Urinary bladder (tissue), 4 donors: ENCODE results near the gene B4GALT4. TPM values are rescaled to one million over a fixed set of nuclear protein-coding genes. Genes with fewer than 3 reads are reported as not detected.

Experiments used
- DNase-seq: peaks from one replicate; pipeline ENCODE4 v3.0.0-alpha.2; 2015; ENCODE audit errors: extremely low spot score
- H3K27ac ChIP-seq: one replicate; pipeline ENCODE4 v1.5.1; 2013; ENCODE audit warnings: low read depth, mild to moderate bottlenecking, moderate library complexity
- H3K36me3 ChIP-seq: one replicate; pipeline ENCODE4 v1.6.1; 2013; ENCODE audit warnings: mild to moderate bottlenecking, moderate library complexity; ENCODE audit not compliant: insufficient read depth
- H3K4me1 ChIP-seq: one replicate; pipeline ENCODE4 v1.6.1; 2013; ENCODE audit warnings: mild to moderate bottlenecking, moderate library complexity; ENCODE audit not compliant: insufficient read depth
- H3K4me3 ChIP-seq: one replicate; pipeline ENCODE4 v1.5.1; 2013; ENCODE audit warnings: low read depth, low read length
- WGBS: extraction: QIAGEN DNeasy Blood & Tissue Kit; methylation state at CpG from one replicate; pipeline ENCODE4 v1.1.7; 2013; 5-methylcytosine and 5-hydroxymethylcytosine counted together
- polyA plus RNA-seq: library from polyadenylated mRNA; stranded (reverse); fragments of 200-250 nt; gene quantifications from one replicate; pipeline ENCODE4 v1.2.3, GENCODE V29; 2013
- total RNA-seq: library from RNA; depleted of rRNA; stranded (reverse); fragments of >200 nt; gene quantifications from one replicate; pipeline ENCODE4 v1.2.3, GENCODE V29; 2014
- donor health status: healthy with polysubstance abuse.
- donor health status: healthy.

Gene B4GALT4
- total and polyA plus RNA-seq, 2 donors: 18.8 to 23.2 TPM

DNA sequence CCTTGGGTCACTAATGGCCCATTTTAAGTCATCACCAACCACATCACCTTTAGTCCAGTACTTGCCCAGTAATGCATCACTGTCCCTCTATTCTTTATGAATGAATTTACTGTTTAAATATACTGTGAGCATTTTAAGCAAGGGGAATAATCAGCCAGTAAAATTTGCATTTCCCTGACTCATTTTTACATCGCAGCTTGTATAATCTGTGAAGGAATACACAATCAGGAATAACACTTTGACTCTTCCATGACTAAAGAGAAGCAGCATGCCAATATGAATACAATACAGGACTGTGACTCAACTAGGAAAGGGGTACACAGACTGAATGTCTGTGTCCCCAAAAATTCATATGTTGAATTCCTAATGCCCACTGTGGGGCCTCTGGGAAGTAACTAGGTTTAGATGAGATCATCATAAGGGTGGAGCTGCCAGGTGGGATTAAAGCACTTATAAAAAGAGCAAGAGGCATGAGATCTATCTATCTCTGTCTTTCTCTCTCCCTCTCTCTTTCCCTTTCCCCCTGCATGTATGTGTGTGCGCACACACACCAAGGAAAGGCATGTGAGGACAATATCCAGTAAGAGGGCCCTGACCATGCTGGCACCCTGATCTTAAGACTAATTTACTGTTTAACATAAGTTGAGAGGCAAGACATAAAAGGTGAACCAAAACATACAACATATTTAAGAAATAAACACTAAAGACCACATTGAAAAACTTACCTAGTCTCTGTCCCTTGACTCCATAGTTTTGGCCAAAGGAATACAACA, 12.1 kb downstream of the B4GALT4 start:
- 96% methylated on average over 2 of the region's 2 CpGs for WGBS
- no peak overlapping the region for H3K27ac ChIP-seq
- peaks cover 5% of the 10 kb centered on the region for H3K36me3 ChIP-seq
- no peaks in the 10 kb centered on the region for H3K4me1 ChIP-seq
- H3K4me3 ChIP-seq: no peak overlapping the region
- no peak for DNase-seq

GRCh38 chr3:119227070-119227850, 13.4 kb downstream of the B4GALT4 start:
- Histone ChIP-seq H3K27ac (no peak overlapping the region), H3K4me3 (no peak overlapping the region), H3K4me1 (no peaks in the 10 kb centered on the region), H3K36me3 (peaks cover 9% of the 10 kb centered on the region)
- WGBS: 59% methylated on average over 6 of the region's 6 CpGs
- no peak for DNase-seq

DNA sequence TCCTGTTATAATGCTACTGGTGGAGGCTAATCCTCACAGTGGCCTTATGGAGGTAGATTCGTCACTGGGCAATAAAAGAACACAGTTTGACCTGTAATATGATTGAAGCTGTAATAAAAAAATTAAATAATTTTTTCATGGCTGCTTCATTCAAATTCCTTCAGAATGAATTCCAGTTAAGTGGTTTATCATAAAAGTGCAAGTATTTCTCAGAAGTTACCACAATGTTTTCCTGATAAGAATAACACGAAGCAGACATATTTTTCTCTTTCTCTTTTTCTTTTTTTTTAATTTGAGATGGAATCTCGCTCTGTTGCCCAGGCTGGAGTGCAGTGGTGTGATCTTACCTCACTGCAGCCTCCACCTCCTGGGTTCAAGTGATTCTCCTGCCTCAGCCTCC, 15.6 kb downstream of the B4GALT4 start:
- DNase-seq: no peak
- no peaks in the 10 kb centered on the region for H3K4me1 ChIP-seq
- WGBS: 76% methylated on average over 3 of the region's 3 CpGs
- no peak overlapping the region for H3K4me3 ChIP-seq
- no peak overlapping the region for H3K27ac ChIP-seq
- H3K36me3 ChIP-seq: peaks cover 9% of the 10 kb centered on the region

- peaks cover 5% of the 10 kb centered on the region for H3K36me3 ChIP-seq
- DNase-seq: no peak
- WGBS: 94% methylated on average over 5 of the region's 5 CpGs
- no peaks in the 10 kb centered on the region for H3K4me1 ChIP-seq
- H3K4me3 ChIP-seq: no peak overlapping the region
- no peak overlapping the region for H3K27ac ChIP-seq
Observed at GRCh38 chr3:119223511-119223910, 17.2 kb downstream of the B4GALT4 start.

DNA sequence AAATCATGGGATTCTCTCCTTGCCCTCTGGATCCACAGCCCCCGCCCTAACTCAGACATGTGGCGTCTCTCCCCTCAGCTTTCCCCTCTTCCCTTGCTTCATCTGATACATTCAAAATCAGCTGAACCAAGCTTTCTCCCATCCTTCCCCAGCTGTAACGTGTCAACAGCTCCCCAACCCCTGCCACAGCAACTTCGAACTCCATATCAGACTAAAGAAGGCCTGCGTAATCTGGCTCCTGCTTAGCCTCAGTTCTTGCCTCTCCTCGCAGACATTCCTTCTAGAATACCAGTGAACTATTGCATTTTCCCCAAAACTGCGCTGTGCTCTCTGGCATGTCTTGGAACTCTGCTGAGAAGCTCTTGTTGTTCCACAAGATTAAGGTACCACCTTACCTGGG, 18.3 kb downstream of the B4GALT4 start:
- 84% methylated on average over 7 of the region's 7 CpGs for WGBS
- Histone ChIP-seq H3K4me1 (no peaks in the 10 kb centered on the region), H3K4me3 (no peak overlapping the region), H3K36me3 (peaks cover 5% of the 10 kb centered on the region), H3K27ac (no peak overlapping the region)
- no peak for DNase-seq

- no peak overlapping the region for H3K27ac ChIP-seq
- H3K4me1 ChIP-seq: no peaks in the 10 kb centered on the region
- DNase-seq: no peak
- peaks cover 5% of the 10 kb centered on the region for H3K36me3 ChIP-seq
- no peak overlapping the region for H3K4me3 ChIP-seq
- WGBS: 95% methylated on average over 2 of the region's 2 CpGs
Observed at GRCh38 chr3:119221779-119222320, 18.8 kb downstream of the B4GALT4 start.

DNA sequence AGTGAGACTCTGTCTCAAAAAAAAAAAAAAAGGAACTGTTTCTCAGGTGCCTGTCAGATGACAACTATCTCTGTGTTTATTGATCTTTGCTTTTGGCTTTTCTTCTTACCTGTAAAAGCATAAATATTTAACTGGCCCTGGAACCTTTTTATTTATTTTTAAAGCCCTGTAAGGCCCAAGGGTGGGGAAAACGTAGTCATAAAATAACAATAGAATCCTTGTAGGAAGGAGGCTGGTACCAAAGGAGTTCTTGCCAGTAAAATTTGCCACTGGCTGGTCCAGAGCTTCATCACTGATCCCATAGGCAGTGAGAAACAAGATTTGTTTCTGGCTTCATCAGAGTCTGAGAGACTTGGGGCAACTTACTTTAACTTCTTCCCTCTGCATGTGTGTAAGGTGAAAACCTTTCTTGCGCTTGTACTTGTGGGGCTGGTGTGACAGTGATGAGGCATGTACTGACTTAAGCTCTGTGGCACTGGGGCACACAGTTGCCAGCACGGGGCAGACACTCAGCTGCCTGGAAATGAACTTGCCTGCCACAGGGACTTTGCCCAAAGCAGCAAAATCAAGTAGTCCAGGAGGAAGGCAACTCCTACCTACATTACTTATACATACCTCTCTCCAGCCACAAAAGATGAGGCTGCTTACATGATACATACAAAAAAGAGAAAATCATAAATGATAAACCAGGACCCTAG, 19.6 kb downstream of the B4GALT4 start:
- H3K4me3 ChIP-seq: no peak overlapping the region
- H3K4me1 ChIP-seq: no peaks in the 10 kb centered on the region
- peaks cover 5% of the 10 kb centered on the region for H3K36me3 ChIP-seq
- 89% methylated on average over 3 of the region's 3 CpGs for WGBS
- no peak for DNase-seq
- H3K27ac ChIP-seq: no peak overlapping the region

GRCh38 chr3:119220198-119220597, 20.5 kb downstream of the B4GALT4 start:
- Histone ChIP-seq H3K27ac (no peak overlapping the region), H3K4me1 (no peaks in the 10 kb centered on the region), H3K36me3 (peaks cover 5% of the 10 kb centered on the region), H3K4me3 (no peak overlapping the region)
- no peak for DNase-seq
- WGBS: 92% methylated on average over 7 of the region's 7 CpGs

DNA sequence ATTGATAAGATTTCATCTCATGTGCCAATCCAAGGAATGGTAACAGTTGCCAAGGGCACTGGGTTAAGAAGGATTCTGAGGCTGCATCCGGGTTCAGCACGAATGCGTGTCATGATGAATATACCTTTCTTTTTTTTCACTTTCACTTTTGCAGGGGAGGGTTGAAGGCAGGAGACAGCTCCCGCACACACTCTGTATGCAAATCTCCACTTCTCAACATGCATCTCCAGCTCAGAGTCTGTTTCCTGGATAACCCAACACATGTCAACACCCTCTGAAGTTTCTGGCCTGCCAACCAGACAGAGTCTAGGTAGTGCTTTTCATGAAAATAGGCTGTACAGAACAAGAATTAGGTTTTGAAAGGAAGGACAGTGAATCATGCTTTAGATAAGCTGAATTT, 21.6 kb downstream of the B4GALT4 start:
- DNase-seq: no peak
- Histone ChIP-seq H3K4me1 (no peaks in the 10 kb centered on the region), H3K4me3 (no peak overlapping the region), H3K36me3 (peaks cover 5% of the 10 kb centered on the region), H3K27ac (no peak overlapping the region)
- WGBS: 86% methylated on average over 4 of the region's 4 CpGs

- H3K36me3 ChIP-seq: peaks cover 5% of the 10 kb centered on the region
Observed at GRCh38 chr3:119211803-119212202, 28.9 kb downstream of the B4GALT4 start.

GRCh38 chr3:119211193-119211592, 29.5 kb downstream of the B4GALT4 start:
- Histone ChIP-seq H3K36me3 (peaks cover 5% of the 10 kb centered on the region), H3K27ac (no peak overlapping the region), H3K4me3 (no peak overlapping the region), H3K4me1 (no peaks in the 10 kb centered on the region)
- 34% methylated on average over 4 of the region's 4 CpGs for WGBS
- no peak for DNase-seq

More at GRCh38 chr3:119211803-119212202, 28.9 kb downstream of the B4GALT4 start:
- no peak overlapping the region for H3K4me3 ChIP-seq
- H3K4me1 ChIP-seq: no peaks in the 10 kb centered on the region
- no peak for DNase-seq
- 82% methylated on average over 6 of the region's 6 CpGs for WGBS
- H3K27ac ChIP-seq: no peak overlapping the region

GRCh38 chr3:119207512-119207875, 33.2 kb downstream of the B4GALT4 start:
- WGBS: 82% methylated on average over 3 of the region's 3 CpGs
- no peaks in the 10 kb centered on the region for H3K4me1 ChIP-seq
- peaks cover 4% of the 10 kb centered on the region for H3K36me3 ChIP-seq
- H3K27ac ChIP-seq: no peak overlapping the region
- H3K4me3 ChIP-seq: no peak overlapping the region
- DNase-seq: no peak

DNA sequence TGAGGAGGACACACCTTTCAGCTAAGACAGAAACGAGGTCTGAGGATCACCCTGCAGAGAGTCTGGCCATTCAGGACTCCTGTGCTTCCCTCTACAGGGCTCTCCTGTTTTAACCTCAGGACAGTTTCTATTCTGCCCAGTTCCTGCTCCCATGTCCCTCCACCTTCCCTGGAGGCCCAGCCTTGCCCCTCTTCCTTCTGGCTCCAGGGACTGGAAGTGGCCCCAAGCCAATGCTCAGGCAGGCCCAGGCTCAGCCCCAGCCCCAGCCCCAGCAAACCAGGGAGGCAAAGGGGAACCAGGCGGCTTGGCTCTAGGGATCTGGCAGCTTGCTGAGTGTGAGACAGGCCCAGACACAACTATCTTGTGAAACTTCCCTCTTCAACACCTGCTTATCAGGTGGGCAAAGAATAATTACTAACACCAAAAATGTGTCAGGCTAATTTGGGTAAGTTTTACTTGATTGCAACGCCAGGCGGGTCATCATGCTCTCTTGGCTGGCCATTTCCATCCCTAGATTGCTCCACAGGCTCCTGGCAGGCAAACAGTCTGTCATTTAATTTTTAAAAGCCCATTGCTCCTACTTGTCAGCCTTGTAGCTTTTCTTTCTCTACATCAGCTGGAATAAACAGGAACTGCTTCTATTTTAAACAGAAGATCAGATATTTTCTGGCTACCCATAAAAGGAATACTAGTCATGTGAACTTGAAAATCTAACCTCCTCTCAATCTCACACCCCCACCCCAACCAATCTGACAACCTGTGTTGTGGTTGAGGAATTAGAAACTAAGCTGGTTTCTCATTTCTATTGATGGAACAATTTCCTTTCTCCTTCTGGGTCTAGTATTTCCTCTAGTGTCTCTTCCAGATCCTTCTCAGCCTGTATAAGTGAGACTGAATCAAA, 33.8 kb downstream of the B4GALT4 start:
- no peak for DNase-seq
- 75% methylated on average over 4 of the region's 4 CpGs for WGBS
- no peaks in the 10 kb centered on the region for H3K4me1 ChIP-seq
- no peak overlapping the region for H3K27ac ChIP-seq
- no peak overlapping the region for H3K4me3 ChIP-seq
- H3K36me3 ChIP-seq: peaks cover 2% of the 10 kb centered on the region
